Upper lobe of right lung (tissue), 1 donor: ENCODE measurements around the gene CAMK2G. TPM values are rescaled to one million over a fixed set of nuclear protein-coding genes. Genes with fewer than 3 reads are reported as not detected.
"Not testable (repeated sequence)": the region's sequence is repeated elsewhere in the genome, so short reads cannot be mapped to it uniquely, and the experiment has no call there.

ENCODE experiments used
- ATAC-seq: fragments of 200-7000 bp; cut with Tn5 transposase; one replicate; pipeline ENCODE4 v1.9.1; 2020; ENCODE audit warnings: mild to moderate bottlenecking, moderate library complexity
- DNase-seq: peaks from one replicate; pipeline ENCODE4 v3.0.0-alpha.2; 2020
- H3K27ac ChIP-seq: fragments of 200-600 bp; one replicate; pipeline ENCODE4 v1.8.0; 2022
- H3K27me3 ChIP-seq: fragments of 200-600 bp; one replicate; pipeline ENCODE4 v1.8.0; 2022; ENCODE audit warnings: mild to moderate bottlenecking
- H3K36me3 ChIP-seq: fragments of 200-600 bp; one replicate; pipeline ENCODE4 v1.8.0; 2022
- H3K4me1 ChIP-seq: fragments of 200-600 bp; one replicate; pipeline ENCODE4 v1.8.0; 2022
- H3K4me3 ChIP-seq: fragments of 200-600 bp; one replicate; pipeline ENCODE4 v1.8.0; 2022; ENCODE audit warnings: mild to moderate bottlenecking
- H3K9me3 ChIP-seq: fragments of 200-600 bp; one replicate; pipeline ENCODE4 v1.8.0; 2022
- intact Hi-C: fragments of 100-400 bp; cut with DNase I; formaldehyde crosslinking; loops from one replicate; pipeline ENCODE4 v1.11.0; 2022
- long read RNA-seq: library from polyadenylated mRNA; unstranded; transcript quantifications from one replicate; pipeline ENCODE4 v2.0.0, GENCODE V29; 2021
- total RNA-seq: library from RNA; stranded (reverse); fragmentation: NEBNext Ultra II Directional; extraction: Animal tissue kit (Norgen Biotek cat#: 25700); gene quantifications from one replicate; pipeline ENCODE4 v1.2.1, GENCODE V29; 2021
- TF ChIP-seq, protein P1 (sequence below): fragments of 200-600 bp; IDR thresholded peaks from one replicate; pipeline ENCODE4 v1.8.0; 2022; ENCODE audit warnings: antibody characterized with exemption
- donor health status: DM: no; HTN: yes; CAD: no; lungs with severe emphysema.

Gene CAMK2G
- 36.2 TPM for total RNA-seq
- long read RNA-seq, transcript CAMK2G-203 (21 exons, 3,818 nt), result major isoform, 8 of 56 reads
- long read RNA-seq, partial matches to known transcripts, result 8 of 56 reads
- long read RNA-seq, other reads (novel, unspliced or antisense), result 38 of 56 reads

DNA sequence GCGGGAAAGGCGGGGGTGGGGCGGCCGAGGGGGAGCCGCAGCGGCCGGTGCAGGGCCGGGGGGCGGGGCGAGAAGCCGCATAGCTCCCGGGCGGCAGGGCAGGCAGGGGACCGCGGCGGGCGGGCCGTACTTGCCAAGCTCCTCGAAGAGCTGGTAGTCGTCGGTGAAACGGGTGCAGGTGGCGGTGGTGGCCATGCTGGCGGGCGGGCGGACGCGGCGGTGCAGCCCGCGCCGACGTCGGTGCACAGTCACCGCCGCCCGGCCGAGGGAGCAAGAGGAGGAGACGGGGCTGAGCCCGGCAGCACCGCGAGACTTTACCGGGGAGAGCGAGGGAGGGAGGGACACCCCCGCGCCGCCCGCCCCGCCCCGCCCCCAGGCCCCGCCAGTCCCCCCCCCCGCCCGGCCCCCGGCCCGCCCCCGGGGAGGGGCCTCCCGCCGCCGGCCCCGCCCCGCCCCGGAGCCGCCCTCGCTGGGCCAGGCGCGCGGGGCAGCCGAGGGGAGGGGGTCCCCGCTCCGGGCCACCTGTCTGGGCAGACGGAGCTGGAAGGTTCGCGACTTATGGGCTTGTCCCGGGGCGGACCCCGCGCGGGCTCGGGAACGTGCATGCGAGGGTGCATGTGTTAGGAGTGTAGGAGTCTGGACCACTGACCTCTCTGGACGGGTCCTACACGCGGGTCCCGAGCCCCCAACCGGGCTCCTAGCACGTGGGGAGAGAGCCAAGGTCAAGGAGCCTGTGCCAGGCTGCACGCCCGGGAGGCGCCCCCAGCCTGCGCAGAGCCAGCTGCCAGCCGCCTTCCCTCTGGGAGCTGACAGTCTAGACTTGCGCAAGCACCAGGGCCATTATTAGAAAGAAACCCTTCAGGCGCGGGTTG is at the start of gene CAMK2G:
Gene CAMK2G (minus strand): TSS at position 289 of the 872 bp plus-strand sequence. CDS start 94 bp downstream, at position 195.
- Histone ChIP-seq H3K9me3 (no peaks in the 10 kb centered on the region), H3K4me3 (peak within 1 kb of the TSS; percentile 74), H3K36me3 (peaks cover 2% of the 10 kb centered on the region), H3K27me3 (no peaks in the 10 kb centered on the region), H3K27ac (peak within 1 kb of the TSS; percentile 68), H3K4me1 (peaks cover 24% of the 10 kb centered on the region)
- intact Hi-C loops, result no loop called here
- peak; percentile 93 for DNase-seq
- TF ChIP-seq, protein P1, sequence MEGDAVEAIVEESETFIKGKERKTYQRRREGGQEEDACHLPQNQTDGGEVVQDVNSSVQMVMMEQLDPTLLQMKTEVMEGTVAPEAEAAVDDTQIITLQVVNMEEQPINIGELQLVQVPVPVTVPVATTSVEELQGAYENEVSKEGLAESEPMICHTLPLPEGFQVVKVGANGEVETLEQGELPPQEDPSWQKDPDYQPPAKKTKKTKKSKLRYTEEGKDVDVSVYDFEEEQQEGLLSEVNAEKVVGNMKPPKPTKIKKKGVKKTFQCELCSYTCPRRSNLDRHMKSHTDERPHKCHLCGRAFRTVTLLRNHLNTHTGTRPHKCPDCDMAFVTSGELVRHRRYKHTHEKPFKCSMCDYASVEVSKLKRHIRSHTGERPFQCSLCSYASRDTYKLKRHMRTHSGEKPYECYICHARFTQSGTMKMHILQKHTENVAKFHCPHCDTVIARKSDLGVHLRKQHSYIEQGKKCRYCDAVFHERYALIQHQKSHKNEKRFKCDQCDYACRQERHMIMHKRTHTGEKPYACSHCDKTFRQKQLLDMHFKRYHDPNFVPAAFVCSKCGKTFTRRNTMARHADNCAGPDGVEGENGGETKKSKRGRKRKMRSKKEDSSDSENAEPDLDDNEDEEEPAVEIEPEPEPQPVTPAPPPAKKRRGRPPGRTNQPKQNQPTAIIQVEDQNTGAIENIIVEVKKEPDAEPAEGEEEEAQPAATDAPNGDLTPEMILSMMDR, result no peak
- peak; percentile 92 for ATAC-seq

DNA sequence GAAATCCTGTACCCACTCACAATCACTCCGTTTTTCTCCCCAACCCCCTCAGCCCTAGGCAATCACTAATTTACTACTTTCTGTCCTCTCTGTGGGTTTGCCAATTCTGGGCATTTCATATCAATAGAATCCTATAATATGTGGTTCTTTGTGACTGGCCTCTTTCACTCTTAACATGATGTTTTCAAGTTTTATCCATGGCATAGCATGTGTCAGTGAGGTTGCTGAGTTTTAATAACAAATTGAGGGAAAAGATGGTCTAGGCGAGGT is 48.4 kb upstream of the CAMK2G start:
- Histone ChIP-seq H3K27me3 (no peaks in the 10 kb centered on the region), H3K27ac (no peak overlapping the region), H3K4me3 (no peak overlapping the region), H3K9me3 (no peaks in the 10 kb centered on the region), H3K4me1 (no peaks in the 10 kb centered on the region), H3K36me3 (no peaks in the 10 kb centered on the region)
- TF ChIP-seq, protein P1, result no peak
- intact Hi-C loops, result no loop called here
- ATAC-seq (no peak), DNase-seq (no peak)

DNA sequence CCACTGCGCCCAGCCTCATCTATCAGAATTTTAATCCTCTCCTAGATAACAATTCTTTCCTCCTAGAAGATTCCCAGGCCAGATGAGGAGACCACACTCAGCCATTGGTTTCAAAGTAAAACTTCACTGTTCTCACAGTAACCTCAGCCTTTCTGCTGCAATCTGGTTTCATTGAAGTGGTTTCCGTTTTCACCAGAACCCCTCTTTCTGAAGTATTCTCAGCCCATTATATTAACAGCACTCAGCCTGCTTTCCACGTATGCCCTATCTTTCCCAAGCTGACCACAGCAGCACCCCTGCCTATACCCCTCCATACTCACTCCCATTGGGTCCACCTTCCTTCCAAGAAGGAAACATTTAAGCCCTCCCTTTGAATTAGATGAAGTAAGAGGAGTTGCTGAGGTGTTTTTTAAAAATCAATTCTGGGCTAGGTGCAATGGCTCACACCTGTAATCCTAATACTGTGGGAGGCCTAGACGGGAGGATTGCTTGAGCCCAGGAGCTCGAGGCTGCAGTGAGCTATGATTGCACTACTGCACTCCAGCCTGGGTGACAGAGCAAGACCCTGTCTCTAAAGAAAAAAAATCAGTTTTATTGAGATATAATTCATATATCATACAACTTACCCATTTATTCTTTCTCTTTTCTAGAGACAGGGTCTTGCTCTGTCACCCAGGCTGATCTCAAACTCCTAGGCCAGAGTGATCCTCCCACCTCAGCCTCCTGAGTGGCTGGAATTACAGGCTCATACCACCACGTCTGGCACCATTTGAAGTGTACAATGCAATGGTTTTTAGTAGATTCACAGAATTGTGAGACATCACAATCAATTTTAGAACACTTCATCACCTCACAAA is 47.9 kb upstream of the CAMK2G start:
- intact Hi-C loops, result no loop called here
- Histone ChIP-seq H3K27ac (no peak overlapping the region), H3K4me1 (peaks cover under 1% of the 10 kb centered on the region), H3K27me3 (no peaks in the 10 kb centered on the region), H3K36me3 (no peaks in the 10 kb centered on the region), H3K9me3 (no peaks in the 10 kb centered on the region), H3K4me3 (no peak overlapping the region)
- TF ChIP-seq, protein P1, result no peak
- ATAC-seq (no peak), DNase-seq (no peak)

DNA sequence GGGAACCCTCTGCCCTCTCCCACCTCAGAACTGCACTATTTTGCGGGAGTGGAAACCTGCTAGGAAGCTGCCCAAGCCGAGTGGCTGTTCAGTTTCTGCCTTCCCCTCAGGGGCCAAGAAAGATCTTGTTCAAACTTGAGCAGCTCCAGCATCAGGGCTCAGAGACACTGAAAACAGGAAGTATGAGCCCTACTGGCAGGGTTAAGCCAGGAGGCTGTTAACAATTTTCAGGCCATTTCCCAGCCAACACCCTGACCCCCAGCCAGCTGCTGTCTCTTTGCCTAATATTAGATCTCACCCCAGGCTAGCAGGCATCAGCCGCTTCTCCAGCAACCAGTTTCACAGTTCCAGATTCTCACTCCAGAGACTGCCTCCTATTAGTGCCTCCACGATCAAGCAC is 45.7 kb upstream of the CAMK2G start:
- intact Hi-C loops, result no loop called here
- TF ChIP-seq, protein P1, result no peak
- H3K9me3 ChIP-seq, result no peaks in the 10 kb centered on the region
- ATAC-seq (peak; percentile 72), DNase-seq (no peak)
- no peaks in the 10 kb centered on the region for H3K27me3 ChIP-seq
- no peak overlapping the region for H3K4me3 ChIP-seq
- H3K36me3 ChIP-seq, result no peaks in the 10 kb centered on the region
- peaks cover 4% of the 10 kb centered on the region for H3K4me1 ChIP-seq
- peak overlapping the region; percentile 63 for H3K27ac ChIP-seq

DNA sequence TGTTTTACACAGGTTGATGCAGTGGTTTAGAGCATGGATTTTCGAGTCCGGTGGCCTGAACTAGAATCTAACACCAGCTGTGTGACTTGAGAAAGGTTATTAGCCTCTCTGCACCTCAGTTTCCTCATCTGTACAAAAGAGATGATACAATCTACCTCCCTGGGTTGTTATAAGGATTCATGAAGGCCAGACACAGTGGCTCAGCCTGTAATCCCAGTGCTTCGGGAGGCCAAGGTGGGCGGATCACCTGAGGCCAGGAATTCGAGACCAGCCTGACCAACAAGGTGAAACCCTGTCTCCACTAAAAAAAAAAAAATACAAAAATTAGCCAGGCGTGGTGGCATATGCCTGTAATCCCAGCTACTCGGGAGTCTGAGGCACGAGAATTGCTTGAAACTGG is 45.1 kb upstream of the CAMK2G start:
- H3K4me3 ChIP-seq, H3K9me3 ChIP-seq, ATAC-seq, H3K27me3 ChIP-seq, intact Hi-C loops, DNase-seq, H3K36me3 ChIP-seq, H3K4me1 ChIP-seq: not testable (repeated sequence)
- H3K27ac ChIP-seq, result peak overlapping the region; percentile 63
